Ishikawa (cell line): ENCODE data around the gene ABCG2.

Source experiments
- CREB1 ChIP-seq: IDR thresholded peaks from 2 replicates; pipeline ENCODE4 v1.6.1; 2012; ENCODE audit warnings: low read depth
- EGR1 ChIP-seq: IDR thresholded peaks from 2 replicates; pipeline ENCODE4 v1.6.1; 2012
- EP300 ChIP-seq: IDR thresholded peaks from 2 replicates; pipeline ENCODE4 v1.6.1; 2012; ENCODE audit warnings: borderline replicate concordance
- RAD21 ChIP-seq: IDR thresholded peaks from 2 replicates; pipeline ENCODE4 v1.6.1; 2012; ENCODE audit warnings: low read depth
- TAF1 ChIP-seq: IDR thresholded peaks from 2 replicates; pipeline ENCODE4 v1.6.1; 2012; ENCODE audit warnings: low read depth, mild to moderate bottlenecking
- TCF12 ChIP-seq: IDR thresholded peaks from 2 replicates; pipeline ENCODE4 v1.6.1; 2012; ENCODE audit warnings: low read depth
- TEAD4 ChIP-seq: IDR thresholded peaks from 2 replicates; pipeline ENCODE4 v1.6.1; 2012
- YY1 ChIP-seq: IDR thresholded peaks from 2 replicates; pipeline ENCODE4 v1.6.1; 2012; ENCODE audit warnings: low read depth
- TF ChIP-seq, protein P1 (sequence below): IDR thresholded peaks from 2 replicates; pipeline ENCODE4 v1.6.1; 2012
- TF ChIP-seq, protein P2 (sequence below): IDR thresholded peaks from 2 replicates; pipeline ENCODE4 v1.6.1; 2012; ENCODE audit warnings: low read depth, mild to moderate bottlenecking

DNA sequence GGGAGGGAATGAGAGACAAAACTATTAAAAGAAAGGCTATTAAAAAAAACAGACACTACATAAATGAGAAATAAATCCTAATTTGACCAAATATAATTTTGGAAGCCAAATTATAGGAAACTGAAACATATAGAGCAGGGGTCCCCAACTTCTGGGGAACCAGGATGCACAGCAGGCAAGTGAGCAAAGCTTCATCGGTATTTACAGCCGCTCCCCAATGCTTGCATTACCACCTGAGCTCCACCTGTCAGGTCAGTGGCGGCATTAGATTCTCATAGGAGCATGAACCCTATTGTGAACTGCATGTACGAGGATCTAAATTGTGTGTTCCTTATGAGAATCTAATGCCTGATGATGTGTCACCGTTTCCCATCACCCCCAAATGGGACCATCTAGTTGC is 28.4 kb downstream of the ABCG2 start:
- TF ChIP-seq YY1: no peak
- TF ChIP-seq, protein P1, sequence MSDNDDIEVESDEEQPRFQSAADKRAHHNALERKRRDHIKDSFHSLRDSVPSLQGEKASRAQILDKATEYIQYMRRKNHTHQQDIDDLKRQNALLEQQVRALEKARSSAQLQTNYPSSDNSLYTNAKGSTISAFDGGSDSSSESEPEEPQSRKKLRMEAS: no peak
- no peak for TF ChIP-seq TEAD4
- TF ChIP-seq TAF1: no peak
- no peak for TF ChIP-seq RAD21
- TF ChIP-seq, protein P2, sequence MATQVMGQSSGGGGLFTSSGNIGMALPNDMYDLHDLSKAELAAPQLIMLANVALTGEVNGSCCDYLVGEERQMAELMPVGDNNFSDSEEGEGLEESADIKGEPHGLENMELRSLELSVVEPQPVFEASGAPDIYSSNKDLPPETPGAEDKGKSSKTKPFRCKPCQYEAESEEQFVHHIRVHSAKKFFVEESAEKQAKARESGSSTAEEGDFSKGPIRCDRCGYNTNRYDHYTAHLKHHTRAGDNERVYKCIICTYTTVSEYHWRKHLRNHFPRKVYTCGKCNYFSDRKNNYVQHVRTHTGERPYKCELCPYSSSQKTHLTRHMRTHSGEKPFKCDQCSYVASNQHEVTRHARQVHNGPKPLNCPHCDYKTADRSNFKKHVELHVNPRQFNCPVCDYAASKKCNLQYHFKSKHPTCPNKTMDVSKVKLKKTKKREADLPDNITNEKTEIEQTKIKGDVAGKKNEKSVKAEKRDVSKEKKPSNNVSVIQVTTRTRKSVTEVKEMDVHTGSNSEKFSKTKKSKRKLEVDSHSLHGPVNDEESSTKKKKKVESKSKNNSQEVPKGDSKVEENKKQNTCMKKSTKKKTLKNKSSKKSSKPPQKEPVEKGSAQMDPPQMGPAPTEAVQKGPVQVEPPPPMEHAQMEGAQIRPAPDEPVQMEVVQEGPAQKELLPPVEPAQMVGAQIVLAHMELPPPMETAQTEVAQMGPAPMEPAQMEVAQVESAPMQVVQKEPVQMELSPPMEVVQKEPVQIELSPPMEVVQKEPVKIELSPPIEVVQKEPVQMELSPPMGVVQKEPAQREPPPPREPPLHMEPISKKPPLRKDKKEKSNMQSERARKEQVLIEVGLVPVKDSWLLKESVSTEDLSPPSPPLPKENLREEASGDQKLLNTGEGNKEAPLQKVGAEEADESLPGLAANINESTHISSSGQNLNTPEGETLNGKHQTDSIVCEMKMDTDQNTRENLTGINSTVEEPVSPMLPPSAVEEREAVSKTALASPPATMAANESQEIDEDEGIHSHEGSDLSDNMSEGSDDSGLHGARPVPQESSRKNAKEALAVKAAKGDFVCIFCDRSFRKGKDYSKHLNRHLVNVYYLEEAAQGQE: no peak
- no peak for TF ChIP-seq TCF12
- TF ChIP-seq EP300: no peak
- TF ChIP-seq CREB1: no peak
- no peak for TF ChIP-seq EGR1
